ENCODE results near the gene AKR1B15.

The AKR1B15 gene

GRCh38 chr7:134619627-134620331 lies 70.9 kb downstream of the AKR1B15 start:
- no peak for DNase-seq

DNA sequence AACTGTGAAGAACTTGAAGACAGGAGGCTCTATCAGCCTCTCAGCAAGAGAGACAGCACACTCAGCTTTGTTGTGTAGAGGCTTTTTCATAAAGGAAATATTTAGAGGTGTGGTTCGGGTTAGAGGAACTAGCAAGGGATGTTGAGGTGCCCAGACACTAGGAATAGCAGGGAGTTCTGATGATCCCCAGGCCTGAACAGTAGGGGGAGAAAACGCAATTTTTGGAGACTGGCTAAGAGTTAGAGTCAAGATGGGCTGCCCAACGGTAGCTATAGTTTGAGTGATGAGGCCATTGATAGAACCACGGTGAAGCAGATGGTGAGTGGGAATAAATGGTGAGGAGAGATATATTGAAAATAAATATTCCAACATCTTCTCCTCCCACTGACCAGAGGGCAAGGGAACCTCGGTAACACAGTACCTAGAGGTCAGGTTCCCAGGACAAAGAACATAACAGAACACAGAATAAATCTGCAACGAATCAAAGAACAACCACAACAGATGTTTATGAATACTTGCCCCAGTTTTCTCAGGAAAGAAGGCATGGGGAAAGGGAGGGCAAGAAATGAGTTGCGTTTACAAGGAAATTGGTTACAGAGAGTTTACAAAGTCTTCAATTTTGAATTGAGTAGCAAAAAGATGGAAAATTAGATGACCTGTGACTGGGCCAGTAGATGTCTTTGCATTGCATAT lies 73.5 kb downstream of the AKR1B15 start:
- no peak for DNase-seq

- DNase-seq = no peak
Observed at GRCh38 chr7:134623193-134623592, 74.3 kb downstream of the AKR1B15 start.

GRCh38 chr7:134625550-134625949 lies 76.6 kb downstream of the AKR1B15 start:
- no peak for DNase-seq

- no peak for DNase-seq
Observed at GRCh38 chr7:134627109-134627774, 78.3 kb downstream of the AKR1B15 start.

DNA sequence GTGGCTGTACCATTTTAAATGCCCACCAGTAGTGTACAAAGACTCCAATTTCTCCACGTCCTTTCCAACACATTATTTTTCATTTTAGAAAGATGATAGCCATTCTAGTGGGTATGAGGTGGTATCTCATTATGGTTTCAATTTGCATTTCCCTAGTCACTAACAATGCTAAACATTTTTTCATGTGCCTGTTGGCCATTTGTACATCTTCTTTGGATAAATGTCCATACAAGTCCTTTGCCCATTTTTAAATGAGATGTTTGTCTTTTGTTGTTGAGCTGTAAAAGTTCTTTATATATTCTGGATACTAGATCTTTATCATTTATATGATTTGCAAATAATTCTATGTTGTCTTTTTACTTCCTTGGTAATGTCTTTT lies 78.9 kb downstream of the AKR1B15 start:
- no peak for DNase-seq

DNA sequence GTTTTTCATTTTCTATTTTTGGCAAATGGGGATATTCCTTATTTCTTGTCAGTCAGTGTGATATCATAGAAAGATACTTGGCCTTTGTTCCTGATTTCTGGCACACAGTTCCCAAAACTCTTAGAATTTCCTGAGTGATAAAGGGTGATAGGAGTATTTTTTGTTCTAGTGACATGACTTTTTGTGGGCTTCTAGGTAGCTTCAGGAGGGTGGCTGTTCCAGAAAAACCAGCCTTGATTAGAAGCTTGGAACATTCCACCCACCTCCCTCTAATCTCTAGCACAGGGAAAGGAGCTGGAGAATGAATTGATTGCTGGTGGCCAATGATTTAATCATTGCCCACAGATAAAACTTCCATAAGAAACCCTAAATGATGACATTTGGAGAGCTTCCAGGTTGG lies 80.5 kb downstream of the AKR1B15 start:
- DNase-seq = no peak
